HG02885 (cell line): ENCODE measurements around the gene AMFR.

ENCODE experiments used
- ATAC-seq: cut with Tn5 transposase; IDR thresholded peaks from one replicate; pipeline ENCODE4 v1.9.1; 2021; ENCODE audit warnings: mild to moderate bottlenecking; ENCODE audit not compliant: unreplicated experiment, poor library complexity

AMFR gene

GRCh38 chr16:56350491-56351405 is 74.6 kb downstream of the AMFR start:
- no peak for ATAC-seq

- no peak for ATAC-seq
These were observed 75.6 kb downstream of the AMFR start for GRCh38 chr16:56349711-56350161.

GRCh38 chr16:56349086-56349415 is 76.3 kb downstream of the AMFR start:
- no peak for ATAC-seq

- ATAC-seq = no peak
These were observed 76.9 kb downstream of the AMFR start for GRCh38 chr16:56348168-56349085.

- ATAC-seq = no peak
These were observed 77.7 kb downstream of the AMFR start for GRCh38 chr16:56347670-56348069.

- no peak for ATAC-seq
These were observed 78.2 kb downstream of the AMFR start for GRCh38 chr16:56347166-56347565.

GRCh38 chr16:56346131-56346890 is 79.0 kb downstream of the AMFR start:
- no peak for ATAC-seq

- ATAC-seq = no peak
These were observed 79.8 kb downstream of the AMFR start for GRCh38 chr16:56345406-56346050.

GRCh38 chr16:56344518-56345405 is 80.6 kb downstream of the AMFR start:
- ATAC-seq = no peak

GRCh38 chr16:56343661-56344517 is 81.5 kb downstream of the AMFR start:
- no peak for ATAC-seq

- ATAC-seq = no peak
These were observed 83.5 kb downstream of the AMFR start for GRCh38 chr16:56341656-56342399.

GRCh38 chr16:56340864-56341365 is 84.4 kb downstream of the AMFR start:
- ATAC-seq = no peak

GRCh38 chr16:56340416-56340815 is 84.9 kb downstream of the AMFR start:
- ATAC-seq = no peak

GRCh38 chr16:56339431-56340195 is 85.7 kb downstream of the AMFR start:
- no peak for ATAC-seq

- ATAC-seq = no peak
These were observed 86.6 kb downstream of the AMFR start for GRCh38 chr16:56338566-56339318.

GRCh38 chr16:56337858-56338325 is 87.5 kb downstream of the AMFR start:
- ATAC-seq = no peak
